BJ (cell line): ENCODE measurements around the gene ERGIC1. TPM values are rescaled to one million over a fixed set of nuclear protein-coding genes. Genes with fewer than 3 reads are reported as not detected.
A peak's percentile ranks its signal among the peaks of the same experiment; 100 is the strongest.

Experiments
- CTCF ChIA-PET: fragments of 350-600 bp; formaldehyde crosslinking; extraction: SDS; loops from one replicate; lab custom pipeline; 2021; ENCODE audit warnings: antibody characterized with exemption, inconsistent platforms; lab: Yijun Ruan, JAX
- POLR2A ChIA-PET: fragments of 300-600 bp; sonication (Branson Sonifier 250); formaldehyde crosslinking; extraction: SDS; loops from one replicate; lab custom pipeline; 2021; ENCODE audit warnings: antibody characterized with exemption; lab: Charles Lee
- DNase-seq: peaks from one replicate; pipeline ENCODE4 v3.0.0-alpha.2; 2011; ENCODE audit warnings: low read depth
- H3K27me3 ChIP-seq: 2 replicates; pipeline ENCODE4 v1.6.0; 2011; ENCODE audit warnings: low read length; ENCODE audit not compliant: control insufficient read depth, insufficient read depth
- H3K36me3 ChIP-seq: 2 replicates; pipeline ENCODE4 v1.5.1; 2011; ENCODE audit warnings: low read length; ENCODE audit not compliant: control insufficient read depth, insufficient read depth
- H3K4me3 ChIP-seq: 2 replicates; pipeline ENCODE4 v1.5.1; 2011; ENCODE audit warnings: low read depth, mild to moderate bottlenecking, control low read depth, low read length
- CTCF ChIP-seq: IDR thresholded peaks from 2 replicates; pipeline ENCODE4 v1.5.1; 2011; ENCODE audit warnings: low read depth, mild to moderate bottlenecking, control low read depth, inconsistent platforms, low read length, moderate library complexity; ENCODE audit not compliant: insufficient read depth
- polyA plus RNA-seq: library from polyadenylated mRNA; depleted of rRNA; stranded (reverse); fragments of >200 nt; gene quantifications from 2 replicates; pipeline ENCODE4 v1.2.3, GENCODE V29; 2011

ERGIC1 gene
- polyA plus RNA-seq, 1 experiment, result 216 TPM

GRCh38 chr5:172906888-172907287, 72.8 kb downstream of the ERGIC1 start:
- CTCF ChIA-PET, result interaction anchor here (1.4 to 2.8 kb wide), 6 partner anchors 24 to 195 kb away, joined by 3 to 11 read pairs (median 8); partner anchors contain the start of gene DUSP1
- Histone ChIP-seq H3K4me3 (no peak overlapping the region), H3K36me3 (no peaks in the 10 kb centered on the region), H3K27me3 (no peaks in the 10 kb centered on the region)
- no peak for TF ChIP-seq CTCF
- DNase-seq, result no peak
- POLR2A ChIA-PET, result interaction anchor here (1.0 to 1.2 kb wide), 3 partner anchors 47 to 166 kb away, joined by 3 to 4 read pairs (median 4); partner anchors contain the start of gene DUSP1

- Histone ChIP-seq H3K27me3 (no peaks in the 10 kb centered on the region), H3K36me3 (no peaks in the 10 kb centered on the region), H3K4me3 (no peak overlapping the region)
- TF ChIP-seq CTCF, result no peak
- CTCF ChIA-PET, result interaction anchor here (1.6 kb wide), 1 partner anchor 137 kb away, joined by 3 read pairs; the partner anchor contains the start of gene DUSP1
- POLR2A ChIA-PET, result interaction anchor here (0.6 kb wide), 1 partner anchor 258 kb away, joined by 13 read pairs; no protein-coding TSS in a partner anchor
- no peak for DNase-seq
Observed at GRCh38 chr5:172907657-172908056, 73.6 kb downstream of the ERGIC1 start.

- no peak for TF ChIP-seq CTCF
- Histone ChIP-seq H3K4me3 (no peak overlapping the region), H3K27me3 (no peaks in the 10 kb centered on the region), H3K36me3 (no peaks in the 10 kb centered on the region)
- CTCF ChIA-PET, result interaction anchor here (1.0 kb wide), 1 partner anchor 194 kb away, joined by 3 read pairs; no protein-coding TSS in a partner anchor
- POLR2A ChIA-PET, result no interaction called here
- DNase-seq, result no peak
Observed at GRCh38 chr5:172908662-172909061, 74.6 kb downstream of the ERGIC1 start.

GRCh38 chr5:172909931-172910502, 76.0 kb downstream of the ERGIC1 start:
- CTCF ChIA-PET, result interaction anchor here (0.5 to 2.1 kb wide), 8 partner anchors 18 to 1777 kb away, joined by 3 to 8 read pairs (median 4); no protein-coding TSS in a partner anchor
- H3K4me3 ChIP-seq, result no peak overlapping the region
- no peak for TF ChIP-seq CTCF
- DNase-seq, result peak; percentile 66
- peaks cover 7% of the 10 kb centered on the region for H3K36me3 ChIP-seq
- POLR2A ChIA-PET, result interaction anchor here (1.1 kb wide), 1 partner anchor 139 kb away, joined by 6 read pairs; the partner anchor contains the start of gene DUSP1
- H3K27me3 ChIP-seq, result no peaks in the 10 kb centered on the region

GRCh38 chr5:172910828-172911627, 77.0 kb downstream of the ERGIC1 start:
- Histone ChIP-seq H3K36me3 (peaks cover 15% of the 10 kb centered on the region), H3K4me3 (no peak overlapping the region), H3K27me3 (no peaks in the 10 kb centered on the region)
- CTCF ChIA-PET, result interaction anchor here (1.1 to 2.1 kb wide), 7 partner anchors 14 to 197 kb away, joined by 3 to 8 read pairs (median 6); no protein-coding TSS in a partner anchor
- peak; percentile 25 for TF ChIP-seq CTCF
- POLR2A ChIA-PET, result no interaction called here
- no peak for DNase-seq
